Left renal pelvis (tissue), 4 donors: Measurements from ENCODE around the gene C1orf35. TPM values are rescaled to one million over a fixed set of nuclear protein-coding genes. Genes with fewer than 3 reads are reported as not detected.

Source experiments
- DNase-seq, 4 donors: peaks; one replicate each; pipeline ENCODE4 v3.0.0-alpha.2; 2013; ENCODE audit warnings: low read depth in 4 of 4, low spot score in 3 of 4
- polyA plus RNA-seq, 4 donors: library from polyadenylated mRNA; unstranded; fragments of 120-200 nt; gene quantifications; one replicate each; pipeline ENCODE4 v1.2.1, GENCODE V29; 2013; ENCODE audit not compliant: insufficient read length in 4 of 4

Gene C1orf35
- polyA plus RNA-seq: 10 to 100 TPM; 11.5 to 26.3 (median 13.9) TPM

DNA sequence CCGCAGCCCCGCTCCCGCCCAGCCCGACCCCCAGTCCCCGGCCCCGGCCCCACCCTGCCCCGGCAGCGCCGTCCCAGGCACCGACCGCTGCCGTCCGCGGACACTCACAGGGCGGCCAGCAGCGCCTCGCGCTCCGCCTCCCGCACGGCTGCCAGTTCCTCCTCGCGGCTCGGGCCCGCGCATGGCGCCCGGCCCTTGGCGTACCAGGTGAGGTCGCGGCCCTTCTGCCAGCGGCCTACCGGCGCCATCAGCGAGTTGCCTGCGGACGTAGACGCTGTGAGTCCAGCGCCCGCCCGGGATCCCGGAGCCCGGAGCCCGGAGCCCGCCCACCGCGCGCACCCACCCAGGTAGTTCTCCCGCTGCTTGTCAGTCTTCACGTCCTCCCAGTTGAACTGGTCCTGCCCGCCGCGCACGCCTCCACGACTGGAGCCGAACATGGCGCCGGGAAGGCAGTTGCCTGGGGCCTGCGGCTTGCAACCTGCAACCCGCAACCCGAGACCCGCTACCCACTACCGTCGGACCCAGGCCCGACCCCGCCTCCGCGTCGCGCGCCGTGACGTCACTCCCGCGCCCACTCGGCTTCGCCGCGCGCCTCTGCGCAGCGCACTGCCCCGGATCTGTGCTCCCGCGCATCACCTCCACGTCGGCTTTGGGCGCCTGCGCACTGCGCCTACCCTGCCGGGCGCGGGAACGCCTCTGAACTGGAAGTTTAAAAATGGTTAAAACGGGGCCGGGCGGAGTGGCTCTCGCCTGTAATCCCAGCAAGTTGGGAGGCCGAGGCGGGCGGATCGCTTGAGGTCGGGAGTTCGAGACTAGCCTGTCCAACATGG lies at the start of gene C1orf35:
TSS of gene C1orf35 (minus strand) at position 535 of the 830 bp plus-strand sequence. CDS start at position 437, 98 bp downstream.
- peak; percentile 83 to 89 (median 86) for DNase-seq

DNA sequence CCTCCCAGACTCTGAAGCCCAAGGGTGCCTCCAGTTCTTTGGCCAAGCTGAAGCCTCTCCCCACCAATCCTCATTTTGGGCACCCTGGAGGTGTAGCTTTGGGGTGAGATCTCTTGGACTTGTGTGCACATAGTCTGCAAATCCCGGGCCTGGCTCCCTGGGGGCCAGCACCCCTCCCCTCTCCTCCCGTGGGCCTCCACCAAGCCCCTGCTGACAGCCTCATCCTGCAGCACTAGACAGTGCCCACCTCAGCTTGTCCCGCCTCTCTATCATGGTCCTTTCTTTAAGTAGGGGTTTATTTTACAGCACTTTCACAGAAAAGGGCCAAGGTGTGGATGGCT lies 49.8 kb upstream of the C1orf35 start:
- no peak for DNase-seq

DNA sequence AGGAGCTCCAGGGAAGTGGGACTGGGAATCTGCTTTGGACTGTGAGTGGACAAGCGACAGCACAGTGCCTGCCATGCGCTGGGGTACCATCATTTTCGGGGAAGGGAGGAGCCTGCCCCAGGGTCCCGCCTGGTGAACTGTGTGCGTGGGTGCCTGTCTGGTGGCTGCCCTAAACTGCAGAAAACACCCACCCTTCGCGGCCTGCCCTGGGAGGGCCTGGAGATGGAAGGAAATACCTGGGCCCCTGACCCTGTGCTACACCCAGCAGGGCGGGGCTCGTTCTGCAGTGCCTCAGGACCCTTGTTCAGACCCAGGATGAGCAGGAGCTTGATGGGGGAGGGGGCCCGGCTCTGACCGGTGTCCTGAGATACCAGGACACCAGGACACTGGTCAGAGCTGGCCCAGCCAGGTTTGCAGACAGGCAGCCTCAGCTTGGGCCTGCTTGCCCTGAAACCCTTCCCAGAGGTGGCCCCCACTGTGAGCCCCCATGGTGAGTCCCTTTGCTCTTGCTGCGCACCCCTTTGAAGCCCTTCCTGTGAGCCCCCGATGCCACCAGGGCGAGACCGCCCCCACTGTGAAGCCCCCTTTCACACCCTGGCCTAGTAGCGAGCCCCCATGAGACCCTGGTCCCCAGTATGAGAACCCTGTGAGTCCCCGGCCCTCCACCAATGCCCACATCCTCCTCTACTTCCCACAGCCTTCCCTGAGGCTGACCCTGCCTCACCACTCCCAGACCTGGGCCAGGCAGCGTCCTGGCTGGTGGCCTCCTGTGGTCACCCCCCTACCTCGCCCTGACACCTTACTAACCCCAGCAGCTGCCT lies 49.2 kb upstream of the C1orf35 start:
- DNase-seq: no peak

DNA sequence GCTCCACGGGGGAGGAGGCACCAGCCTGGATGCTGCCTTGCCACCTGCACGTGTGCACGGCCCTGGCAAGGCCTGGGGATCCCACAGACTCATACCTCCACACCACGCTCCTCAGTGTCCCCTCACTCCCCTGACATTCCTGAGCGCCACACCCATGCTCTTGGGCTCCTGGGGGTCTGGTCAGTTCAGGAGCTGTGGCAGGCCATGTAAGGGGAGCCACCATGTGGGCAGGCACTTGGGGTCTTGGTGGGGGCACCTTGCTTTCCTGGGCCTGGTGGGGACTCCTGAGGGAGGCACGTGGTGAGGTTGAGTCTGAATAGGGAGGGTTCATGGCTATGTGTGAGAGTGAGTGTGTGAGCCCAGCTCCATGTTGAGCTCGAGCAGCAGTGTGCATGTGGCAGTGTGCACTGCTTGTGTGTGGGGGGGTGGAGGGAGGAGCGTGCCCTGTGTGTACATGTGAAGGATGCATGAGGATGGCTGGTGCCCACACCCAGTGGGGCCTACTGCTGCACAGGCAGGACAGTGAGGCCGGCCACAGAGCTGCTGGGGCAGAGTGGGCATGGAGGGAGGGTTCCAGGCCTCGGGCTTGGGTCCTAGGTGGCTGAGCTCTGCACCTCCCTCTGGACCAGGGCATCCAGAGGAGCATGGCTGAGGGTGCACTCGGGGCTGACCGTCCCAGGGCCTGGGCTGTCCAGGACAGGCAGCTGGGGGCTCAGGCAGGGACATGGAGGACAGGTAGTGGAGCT lies 48.2 kb upstream of the C1orf35 start:
- DNase-seq: no peak

DNA sequence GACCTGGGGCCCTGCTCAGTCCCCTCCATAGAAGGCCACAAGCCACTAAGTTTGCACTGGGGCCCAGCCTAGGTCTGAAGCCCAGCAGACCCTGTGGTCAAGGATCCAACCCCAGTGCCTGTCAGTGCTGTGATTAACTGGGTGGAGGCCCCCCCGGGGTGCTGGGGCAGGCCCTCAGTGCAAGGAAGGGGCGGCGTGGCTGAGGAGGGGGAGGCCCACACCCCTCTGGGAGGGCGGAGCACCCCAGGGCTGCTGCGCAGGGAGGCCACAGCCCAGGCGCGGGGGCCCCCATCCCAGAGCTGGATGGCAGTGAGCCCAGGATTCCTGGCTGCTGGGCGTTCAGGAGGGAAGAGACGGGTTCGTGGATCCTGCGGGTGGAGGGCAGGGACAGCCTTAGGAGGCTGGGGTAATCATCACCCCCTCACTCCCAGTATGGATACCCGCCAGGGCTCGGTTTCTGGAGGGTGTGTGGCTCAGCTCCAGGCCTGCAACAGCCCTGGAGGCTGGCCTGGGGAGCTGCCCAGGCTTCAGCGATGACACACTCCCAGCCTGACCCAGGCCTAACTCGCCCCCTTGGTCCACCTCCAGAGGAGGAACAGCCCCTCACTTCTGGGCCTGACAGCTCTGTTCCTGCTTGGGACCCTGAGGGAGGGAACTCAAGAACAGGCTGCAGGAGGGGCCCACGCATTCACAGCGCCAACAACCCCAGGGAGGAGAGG lies 47.5 kb upstream of the C1orf35 start:
- no peak for DNase-seq

DNA sequence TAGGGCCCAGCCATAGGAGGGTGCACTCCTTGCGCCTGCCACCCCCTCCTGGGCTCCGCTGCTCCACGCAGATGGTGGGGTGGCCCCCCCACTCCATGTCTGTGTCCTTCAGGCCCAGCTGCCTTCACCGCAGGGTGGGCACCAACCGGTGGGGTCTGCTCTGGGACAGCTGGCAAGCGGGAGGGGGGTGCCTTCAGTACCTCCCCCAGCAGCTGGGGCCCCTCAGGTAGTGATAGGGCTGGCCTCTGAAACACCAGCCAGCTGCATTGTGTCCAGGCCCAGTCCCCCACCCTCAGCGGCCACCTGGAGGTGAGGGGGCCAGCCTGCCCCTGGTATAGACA lies 47.0 kb upstream of the C1orf35 start:
- no peak for DNase-seq

DNA sequence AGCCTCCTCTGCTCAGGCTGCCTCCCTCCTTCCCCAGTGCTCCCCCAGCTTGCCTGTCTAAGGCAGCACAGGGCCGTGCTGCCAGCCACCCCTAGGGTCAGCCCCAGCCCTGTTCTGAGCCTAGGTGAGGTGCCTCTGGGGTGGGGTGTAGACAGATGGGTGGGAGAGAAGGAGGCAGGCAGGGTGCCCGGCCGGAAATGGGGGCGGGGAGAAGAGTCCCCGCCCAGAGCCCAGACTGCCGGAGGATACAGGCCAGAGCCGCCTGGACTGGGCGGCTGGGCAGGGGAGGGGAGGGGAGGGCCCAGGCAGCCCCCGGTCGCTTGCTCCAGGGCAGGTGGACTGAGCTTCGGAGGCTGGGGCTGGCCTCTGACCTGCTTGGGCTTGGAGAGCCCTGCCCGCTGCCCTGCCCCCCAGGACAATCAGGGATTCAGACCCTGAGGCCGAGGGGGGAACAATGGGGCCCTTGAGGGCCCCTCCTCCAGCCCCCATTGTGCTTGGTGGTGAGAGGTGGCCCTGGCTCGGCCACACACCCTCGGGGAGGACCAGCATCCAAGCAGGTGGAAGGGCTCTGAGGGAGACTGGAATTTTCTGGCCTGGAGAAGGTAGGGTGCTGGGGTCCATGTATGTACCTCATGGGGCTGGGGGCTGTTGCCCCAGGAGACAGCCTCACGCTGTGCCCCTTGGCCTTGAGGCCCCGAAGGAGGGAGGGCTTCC lies 46.4 kb upstream of the C1orf35 start, which contains the start of gene GJC2:
TSS of gene GJC2 (plus strand) at position 525 of the 714 bp plus-strand sequence. CDS start 7,829 bp downstream, outside the sequence.
- no peak for DNase-seq

DNA sequence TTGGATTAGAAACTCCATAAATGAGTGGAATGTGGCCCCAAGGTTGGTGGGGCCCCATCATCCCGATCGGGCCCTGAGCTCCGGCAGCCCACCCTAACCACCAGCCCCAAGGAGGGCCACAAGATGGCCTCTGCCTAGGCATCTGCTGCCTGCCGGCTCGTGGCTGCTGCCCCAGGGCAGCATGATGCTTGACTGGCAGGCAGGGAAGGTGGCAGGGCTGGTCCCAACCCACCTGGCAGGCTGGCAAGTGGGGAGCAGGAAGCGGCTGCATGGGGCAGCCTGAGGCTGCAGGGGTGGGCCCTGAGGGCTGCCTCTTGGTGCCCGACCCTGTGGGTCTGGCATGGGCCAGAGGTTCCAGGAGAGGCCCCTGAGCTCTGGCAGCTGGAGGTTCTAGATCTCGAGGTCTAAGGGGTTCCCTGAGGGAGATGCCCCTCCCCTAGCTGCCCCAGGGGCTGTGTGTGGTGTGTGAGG lies 45.8 kb upstream of the C1orf35 start:
- DNase-seq: no peak

DNA sequence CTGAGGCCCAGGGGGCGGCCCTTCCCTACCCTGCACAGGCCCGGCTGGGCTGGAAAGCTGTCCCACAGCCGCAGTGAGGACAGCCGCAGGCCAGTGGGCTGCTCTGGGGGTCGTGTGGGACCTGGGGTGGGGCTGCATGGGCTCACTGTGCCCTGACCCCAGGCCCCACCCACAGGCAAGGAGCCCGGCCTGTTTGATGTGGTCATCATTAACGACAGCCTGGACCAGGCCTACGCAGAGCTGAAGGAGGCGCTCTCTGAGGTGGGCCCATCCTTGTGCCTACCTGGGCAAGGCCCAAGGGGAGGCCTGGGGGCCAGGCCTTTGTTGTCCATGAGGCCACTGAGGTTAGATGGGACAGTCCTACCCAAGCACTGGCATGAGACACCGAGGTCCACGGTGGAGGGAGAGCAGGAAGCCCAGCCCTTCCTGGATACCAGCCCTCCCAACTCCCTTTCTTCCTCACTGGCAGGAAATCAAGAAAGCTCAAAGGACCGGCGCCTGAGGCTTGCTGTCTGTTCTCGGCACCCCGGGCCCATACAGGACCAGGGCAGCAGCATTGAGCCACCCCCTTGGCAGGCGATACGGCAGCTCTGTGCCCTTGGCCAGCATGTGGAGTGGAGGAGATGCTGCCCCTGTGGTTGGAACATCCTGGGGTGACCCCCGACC lies 45.2 kb upstream of the C1orf35 start:
- no peak for DNase-seq

DNA sequence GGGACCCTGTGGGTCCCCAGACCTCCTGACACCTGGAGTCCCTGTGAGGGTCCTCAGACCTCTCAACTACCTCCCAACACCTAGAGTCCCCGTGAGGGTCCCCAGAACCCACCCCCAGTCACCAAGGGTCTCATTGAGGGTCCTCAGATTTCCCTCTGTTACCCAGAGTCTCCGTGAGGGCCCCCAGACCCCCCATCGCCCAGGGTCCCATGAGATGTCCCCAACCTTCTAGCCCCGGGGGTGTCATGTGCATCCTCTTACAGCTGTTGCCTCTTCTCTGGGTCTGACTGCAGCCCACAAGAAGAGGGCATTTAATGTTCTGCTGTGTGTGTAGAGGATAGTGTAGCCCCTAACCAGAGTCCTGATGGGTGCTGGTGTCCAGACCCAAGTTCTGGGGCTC lies 44.6 kb upstream of the C1orf35 start:
- no peak for DNase-seq

DNA sequence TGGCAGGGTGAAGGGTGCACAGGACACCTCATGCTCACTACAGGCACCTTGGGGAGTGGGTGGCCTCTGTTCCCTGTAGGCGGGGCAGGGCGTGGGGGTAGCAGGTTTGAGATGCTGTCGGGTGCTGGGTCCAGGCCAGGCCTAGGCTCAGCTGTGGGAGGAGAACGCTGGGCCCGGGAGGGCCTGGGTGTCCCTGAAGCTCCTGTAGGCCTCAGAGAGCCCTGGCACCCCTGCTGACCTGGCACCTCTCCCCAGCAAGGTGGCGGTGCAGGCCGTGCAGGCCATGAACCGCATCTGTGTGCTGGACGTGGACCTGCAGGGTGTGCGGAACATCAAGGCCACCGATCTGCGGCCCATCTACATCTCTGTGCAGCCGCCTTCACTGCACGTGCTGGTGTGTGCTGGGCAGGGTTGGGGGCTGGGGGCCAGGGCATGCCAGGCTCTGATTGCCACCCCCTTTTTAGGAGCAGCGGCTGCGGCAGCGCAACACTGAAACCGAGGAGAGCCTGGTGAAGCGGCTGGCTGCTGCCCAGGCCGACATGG lies 44.1 kb upstream of the C1orf35 start:
- no peak for DNase-seq

DNA sequence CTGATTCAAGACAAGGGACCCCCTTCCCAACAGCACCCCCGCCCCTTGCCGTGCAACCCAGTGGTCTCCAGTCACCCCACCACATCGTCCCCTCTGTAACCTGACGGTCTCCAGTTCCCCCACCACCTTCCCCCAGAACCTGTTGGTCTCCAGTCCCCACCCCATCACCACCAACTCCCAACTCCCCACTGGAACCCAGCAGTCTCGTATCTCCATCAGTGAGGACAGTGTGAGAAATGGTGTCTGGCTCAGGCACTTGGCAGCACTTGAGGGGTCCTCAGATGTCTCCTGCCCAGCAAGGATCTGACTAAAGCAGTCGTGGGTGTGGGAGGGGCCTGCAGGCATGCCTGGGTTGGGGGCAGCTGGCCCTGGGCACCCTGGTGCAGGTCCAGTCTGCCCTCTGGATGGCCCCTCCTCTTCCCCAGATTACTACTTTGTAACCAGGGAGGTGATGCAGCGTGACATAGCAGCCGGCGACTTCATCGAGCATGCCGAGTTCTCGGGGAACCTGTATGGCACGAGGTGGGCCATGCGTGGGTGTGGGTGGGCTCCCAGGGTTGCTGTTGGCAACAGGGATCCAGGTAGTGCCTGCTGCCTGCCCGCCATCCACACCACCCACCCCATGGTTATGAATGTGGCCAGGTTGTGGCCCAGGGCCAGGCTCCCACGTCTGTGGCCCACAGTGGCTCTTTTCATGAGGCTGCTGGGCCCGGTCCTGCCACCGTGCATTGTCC lies 43.5 kb upstream of the C1orf35 start:
- no peak for DNase-seq

DNA sequence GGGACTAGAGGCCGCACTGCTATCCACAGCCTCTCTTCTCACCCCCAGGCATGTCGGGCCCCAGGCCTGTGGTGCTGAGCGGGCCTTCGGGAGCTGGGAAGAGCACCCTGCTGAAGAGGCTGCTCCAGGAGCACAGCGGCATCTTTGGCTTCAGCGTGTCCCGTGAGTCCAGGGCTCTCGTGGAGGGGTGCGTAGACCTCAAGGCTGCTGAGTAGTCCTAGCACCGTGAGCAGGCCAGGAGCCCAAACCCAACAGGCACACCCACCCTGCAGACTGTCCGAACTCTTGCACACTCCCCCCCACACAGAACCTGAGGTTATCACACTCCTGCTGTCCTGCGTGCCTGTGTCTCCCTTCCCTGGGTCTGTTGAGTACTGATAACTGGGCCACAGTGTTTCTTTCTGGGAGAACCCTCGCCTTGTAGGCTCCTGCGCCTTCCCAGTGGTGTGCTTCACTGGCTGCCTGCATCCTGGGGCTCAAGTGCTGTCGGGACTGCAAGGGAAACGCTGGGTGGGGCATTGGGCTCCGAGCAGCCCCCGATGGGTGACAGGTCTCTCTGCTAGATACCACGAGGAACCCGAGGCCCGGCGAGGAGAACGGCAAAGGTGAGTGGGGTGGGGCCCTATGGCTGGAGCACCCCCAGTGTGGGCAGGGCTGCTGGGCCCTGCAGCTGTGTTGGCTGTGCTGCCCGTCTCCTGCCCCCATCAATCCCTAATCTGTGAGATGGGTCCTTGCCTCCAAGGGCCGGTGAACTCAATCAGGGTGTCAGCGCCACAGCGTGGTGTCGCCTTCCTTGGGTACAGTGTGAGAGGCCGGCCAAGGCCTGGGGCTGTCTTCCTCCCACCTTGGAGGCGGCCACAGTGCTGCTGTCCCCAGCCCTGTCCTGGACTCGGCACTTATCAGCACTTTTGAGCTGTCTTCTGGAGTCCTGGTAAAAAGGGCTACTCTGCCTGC lies 42.6 kb upstream of the C1orf35 start:
- no peak for DNase-seq

DNA sequence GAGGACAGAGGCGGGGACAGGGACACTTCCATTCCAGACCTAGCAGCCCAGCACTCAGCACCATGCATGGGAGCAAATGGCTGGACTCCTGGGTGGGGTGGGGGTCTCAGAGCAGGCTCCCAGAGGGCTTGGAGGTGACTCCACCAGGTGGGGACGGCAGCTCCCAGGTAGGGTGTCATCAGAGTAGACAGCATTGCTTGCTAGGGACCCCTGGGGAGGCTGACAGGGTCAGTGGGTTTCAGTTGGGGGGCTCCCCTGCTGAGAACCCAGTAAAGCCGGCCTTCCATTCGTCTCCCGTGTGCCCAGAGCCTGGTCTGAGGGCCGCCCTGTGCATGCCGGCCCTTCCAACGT lies 41.8 kb upstream of the C1orf35 start:
- DNase-seq: no peak

DNA sequence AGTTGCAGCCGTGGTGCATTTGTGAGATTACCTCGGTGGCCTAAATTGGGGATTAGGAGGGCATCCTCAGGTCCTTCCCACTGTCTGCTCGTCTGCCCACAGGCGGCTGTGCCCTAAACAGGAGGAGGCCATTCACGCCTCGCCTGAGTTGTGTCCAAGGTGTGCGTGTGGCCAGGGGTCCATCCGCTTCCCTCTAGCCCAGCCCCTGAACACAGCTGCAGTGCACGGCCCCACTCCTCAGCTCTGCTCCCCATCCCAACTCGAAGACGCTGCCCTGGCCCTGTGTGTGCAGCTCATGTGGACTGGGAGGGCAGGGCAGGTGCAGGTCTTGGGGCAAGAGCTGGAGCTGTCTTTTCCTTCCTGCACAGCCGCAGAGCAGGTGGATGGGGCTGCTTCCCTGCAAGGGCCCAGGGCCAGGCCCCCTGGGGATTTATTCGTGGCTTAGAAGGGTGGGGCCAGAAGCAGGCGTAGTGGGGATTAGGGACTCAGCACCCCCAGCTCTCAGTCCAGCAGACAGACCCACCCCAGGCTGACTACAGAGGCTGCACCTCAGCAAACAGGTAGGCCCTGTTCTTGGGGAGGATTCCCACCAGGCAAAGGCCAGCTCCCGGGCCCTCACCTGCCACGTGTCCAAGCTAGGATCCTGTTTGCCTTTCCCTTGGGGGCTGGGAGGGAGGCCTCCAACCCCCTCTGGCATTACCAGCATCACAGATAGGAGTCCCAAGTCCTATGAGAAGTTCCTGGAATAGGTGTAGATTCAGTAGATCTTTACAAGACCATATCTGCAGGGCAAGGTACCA lies 41.3 kb upstream of the C1orf35 start:
- no peak for DNase-seq

DNA sequence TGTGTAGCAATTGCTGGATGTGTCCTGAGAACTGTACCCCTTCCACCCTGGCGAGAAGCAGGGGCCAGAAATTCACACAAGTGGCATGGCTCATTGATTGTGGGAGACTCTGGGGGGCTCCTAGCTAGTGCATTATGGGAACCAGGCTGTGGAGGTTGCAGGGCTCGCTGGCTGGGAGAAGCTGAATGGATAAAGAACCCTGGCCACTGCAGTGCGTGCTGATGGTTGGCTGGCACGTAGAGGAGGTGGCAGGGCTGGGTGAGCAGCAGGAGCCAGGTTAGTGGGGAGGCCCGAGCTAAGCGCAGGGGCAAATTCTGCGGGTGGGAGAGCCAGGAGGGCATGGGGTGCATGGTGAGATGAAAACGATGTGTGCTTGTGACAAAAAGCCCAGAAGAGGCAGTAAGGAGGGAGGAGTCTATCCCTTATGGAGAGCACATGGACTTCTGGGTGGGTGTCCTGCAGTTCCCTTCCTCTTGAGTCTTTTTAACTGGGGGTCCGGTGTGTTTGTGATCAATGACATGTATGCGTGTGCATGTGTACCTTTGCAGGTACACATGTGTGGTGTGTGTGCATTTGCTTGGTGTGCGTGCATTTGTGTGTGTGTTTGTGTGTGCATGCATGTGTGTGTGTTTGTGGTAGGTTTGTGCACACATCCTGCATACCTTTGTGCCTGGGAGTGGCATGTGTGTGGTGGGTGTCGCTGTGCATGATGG lies 40.5 kb upstream of the C1orf35 start:
- DNase-seq: no peak
